Fibroblast of mammary gland (primary cell): ENCODE results near the gene CADPS.

ENCODE experiments used
- DNase-seq: peaks from one replicate; pipeline ENCODE4 v3.0.0-alpha.2; 2010; ENCODE audit warnings: low read depth
- H3K4me3 ChIP-seq: 2 replicates; pipeline ENCODE4 v1.5.1; 2011; ENCODE audit warnings: low read depth, mild to moderate bottlenecking, low read length, moderate library complexity; ENCODE audit not compliant: control insufficient read depth
- TF ChIP-seq, protein P1 (sequence below): conservative IDR thresholded peaks from 2 replicates; pipeline ENCODE4 v1.5.1; 2011; ENCODE audit warnings: low read depth, low read length, inconsistent platforms; ENCODE audit not compliant: control insufficient read depth, insufficient read depth

The CADPS gene

GRCh38 chr3:62669161-62669560 is 206.1 kb downstream of the CADPS start:
- TF ChIP-seq, protein P1, sequence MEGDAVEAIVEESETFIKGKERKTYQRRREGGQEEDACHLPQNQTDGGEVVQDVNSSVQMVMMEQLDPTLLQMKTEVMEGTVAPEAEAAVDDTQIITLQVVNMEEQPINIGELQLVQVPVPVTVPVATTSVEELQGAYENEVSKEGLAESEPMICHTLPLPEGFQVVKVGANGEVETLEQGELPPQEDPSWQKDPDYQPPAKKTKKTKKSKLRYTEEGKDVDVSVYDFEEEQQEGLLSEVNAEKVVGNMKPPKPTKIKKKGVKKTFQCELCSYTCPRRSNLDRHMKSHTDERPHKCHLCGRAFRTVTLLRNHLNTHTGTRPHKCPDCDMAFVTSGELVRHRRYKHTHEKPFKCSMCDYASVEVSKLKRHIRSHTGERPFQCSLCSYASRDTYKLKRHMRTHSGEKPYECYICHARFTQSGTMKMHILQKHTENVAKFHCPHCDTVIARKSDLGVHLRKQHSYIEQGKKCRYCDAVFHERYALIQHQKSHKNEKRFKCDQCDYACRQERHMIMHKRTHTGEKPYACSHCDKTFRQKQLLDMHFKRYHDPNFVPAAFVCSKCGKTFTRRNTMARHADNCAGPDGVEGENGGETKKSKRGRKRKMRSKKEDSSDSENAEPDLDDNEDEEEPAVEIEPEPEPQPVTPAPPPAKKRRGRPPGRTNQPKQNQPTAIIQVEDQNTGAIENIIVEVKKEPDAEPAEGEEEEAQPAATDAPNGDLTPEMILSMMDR: no peak
- DNase-seq: no peak
- no peak overlapping the region for H3K4me3 ChIP-seq

DNA sequence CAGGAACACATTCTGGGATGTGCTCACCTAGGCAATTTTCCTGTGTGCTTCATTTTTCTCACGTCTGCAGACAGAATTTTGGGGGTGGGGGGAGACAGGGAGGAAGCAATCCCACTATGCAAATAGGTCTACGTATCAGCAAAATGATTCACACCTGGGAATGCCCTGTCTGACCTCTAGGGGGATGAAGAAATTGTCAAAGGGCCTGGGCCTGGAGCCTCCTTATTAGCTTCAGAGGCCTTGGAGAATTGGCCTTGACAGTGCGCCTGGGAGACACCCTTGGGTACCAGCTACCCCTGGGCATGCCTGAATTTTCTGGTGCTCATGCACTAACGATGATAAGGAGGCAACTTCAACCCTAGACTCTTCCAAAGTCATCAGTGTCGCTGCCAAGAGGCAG is 207.5 kb downstream of the CADPS start:
- DNase-seq: no peak
- TF ChIP-seq, protein P1: no peak

DNA sequence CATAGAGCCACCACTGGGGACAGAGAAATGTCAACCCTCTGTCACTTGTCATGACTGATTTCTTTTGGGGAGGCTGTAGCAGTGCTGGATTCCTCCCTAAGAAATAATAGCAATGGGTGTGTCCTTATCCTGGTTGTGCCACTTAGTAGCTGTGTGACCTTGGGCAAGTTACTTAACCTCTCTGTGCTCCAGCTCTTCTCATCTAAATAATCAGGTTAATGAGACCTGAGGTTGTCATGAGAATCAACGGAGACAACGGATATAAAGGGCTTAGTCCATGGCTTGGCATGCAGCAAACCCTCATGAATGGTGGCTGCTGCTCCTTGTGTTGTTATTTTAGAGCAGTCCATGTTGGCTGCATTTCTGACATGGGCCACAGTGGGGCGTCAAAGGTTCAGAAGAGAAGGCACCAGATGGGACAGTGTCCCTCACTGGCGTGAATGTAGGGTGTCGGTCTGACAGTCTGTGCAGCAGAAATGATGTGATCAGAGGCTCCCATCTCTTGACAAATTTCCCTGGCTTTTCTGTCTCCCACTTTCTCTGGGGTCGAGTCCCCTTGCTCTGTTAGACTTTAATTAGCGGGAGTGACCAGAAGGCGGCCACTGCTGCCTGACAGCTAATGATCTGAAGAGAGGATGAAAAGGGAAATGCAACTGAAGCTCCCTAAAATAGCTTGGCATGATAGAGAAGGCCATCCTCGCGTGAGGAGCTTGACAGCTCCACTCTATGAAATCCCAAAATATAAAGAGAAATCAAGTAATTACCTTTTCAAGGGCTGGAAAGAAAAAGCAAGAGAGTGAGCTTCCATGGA is 209.4 kb downstream of the CADPS start:
- H3K4me3 ChIP-seq: no peak overlapping the region
- peak; percentile 69 for DNase-seq
- TF ChIP-seq, protein P1: peak; percentile 82

More for the DNA sequence above, 207.5 kb downstream of the CADPS start:
- H3K4me3 ChIP-seq: no peak overlapping the region

DNA sequence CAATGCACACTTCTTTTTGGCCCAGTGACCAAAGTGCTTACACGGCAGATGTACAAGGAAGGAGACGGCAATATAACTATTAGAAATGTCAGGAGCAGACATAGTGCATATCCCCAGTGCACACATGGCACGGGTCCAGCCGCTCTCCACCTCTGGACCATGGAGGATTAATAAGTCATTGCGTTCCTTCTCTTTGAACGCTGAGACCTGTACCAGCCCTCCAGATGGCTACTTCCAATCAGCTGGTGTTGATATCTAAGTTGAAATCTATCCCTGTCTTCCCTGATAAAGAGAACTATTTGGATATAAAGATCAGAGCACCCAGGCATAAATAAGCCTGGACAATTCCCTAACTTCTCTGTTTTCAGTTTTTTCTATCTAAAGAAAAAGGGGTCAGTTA is 212.5 kb downstream of the CADPS start:
- TF ChIP-seq, protein P1: no peak
- no peak for DNase-seq
- no peak overlapping the region for H3K4me3 ChIP-seq

GRCh38 chr3:62659660-62660059 is 215.6 kb downstream of the CADPS start:
- no peak overlapping the region for H3K4me3 ChIP-seq
- TF ChIP-seq, protein P1: peak; percentile 10
- no peak for DNase-seq

DNA sequence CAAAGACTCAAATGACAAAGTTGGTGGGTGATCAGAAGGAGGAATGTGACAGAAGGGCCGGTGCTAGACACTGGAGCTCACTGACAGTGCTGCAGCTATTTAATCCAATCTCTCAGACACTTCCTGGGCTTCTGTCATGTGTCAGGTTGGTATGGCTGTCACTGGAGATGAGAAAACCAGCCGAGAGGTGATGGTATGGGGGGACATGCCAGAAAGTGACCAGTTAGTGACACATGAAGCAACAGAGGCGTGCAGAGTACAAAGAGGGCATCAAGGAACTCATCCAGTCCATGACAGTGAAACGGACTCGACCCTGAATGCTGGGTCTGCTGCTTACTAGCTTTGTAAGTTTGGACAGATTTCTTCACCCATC is 219.5 kb downstream of the CADPS start:
- TF ChIP-seq, protein P1: no peak

More for the DNA sequence above, 219.5 kb downstream of the CADPS start:
- no peak overlapping the region for H3K4me3 ChIP-seq
- DNase-seq: no peak
